Naive thymus-derived CD8-positive, alpha-beta T cell (primary cell): Measurements from ENCODE around the gene RFX1. TPM values are rescaled to one million over a fixed set of nuclear protein-coding genes. Genes with fewer than 3 reads are reported as not detected.
"Not testable (repeated sequence)": the region's sequence is repeated elsewhere in the genome, so short reads cannot be mapped to it uniquely, and the experiment has no call there.

Source experiments
- ATAC-seq, 2 donors: fragments of 150-1000 bp; cut with Tn5 transposase in 1 of 2; sonication (Bioruptor Pico), chemical (Tn5 transposase) in 1 of 2; 1 replicate in 1 of 2; 2 replicates in 1 of 2; pipeline ENCODE4 v1.10.0; 2021; ENCODE audit warnings: mild to moderate bottlenecking in 2 of 2, moderate library complexity in 2 of 2
- POLR2A ChIA-PET: fragments of 350-600 bp; sonication (Branson Sonifier 250); formaldehyde crosslinking; loops from one replicate; lab custom pipeline; 2021; ENCODE audit warnings: antibody characterized with exemption; lab: Charles Lee
- DNase-seq, 10 donors: peaks; one replicate each; pipeline versions ENCODE4 v3.0.0 to v3.0.0-alpha.2; 2020 to 2022
- H3K27ac Mint-ChIP-seq, 10 donors: one replicate each; pipeline ENCODE4 v1.8.0; 2020 to 2022; ENCODE audit warnings: mild to moderate bottlenecking in 10 of 10, mixed read lengths in 10 of 10, moderate library complexity in 4 of 10, inconsistent platforms in 1 of 10
- H3K27me3 Mint-ChIP-seq, 5 donors: one replicate each; pipeline ENCODE4 v1.8.0; 2021 to 2022; ENCODE audit warnings: mixed read lengths in 5 of 5
- H3K36me3 Mint-ChIP-seq, 3 donors: one replicate each; pipeline ENCODE4 v1.8.0; 2020 to 2022; ENCODE audit warnings: mixed read lengths in 3 of 3, mild to moderate bottlenecking in 2 of 3, inconsistent platforms in 1 of 3
- H3K4me1 Mint-ChIP-seq, 4 donors: one replicate each; pipeline ENCODE4 v1.8.0; 2021 to 2022; ENCODE audit warnings: mixed read lengths in 4 of 4
- H3K4me3 Mint-ChIP-seq, 10 donors: one replicate each; pipeline ENCODE4 v1.8.0; 2020 to 2022; ENCODE audit warnings: mild to moderate bottlenecking in 10 of 10, mixed read lengths in 10 of 10, moderate library complexity in 6 of 10, inconsistent platforms in 1 of 10
- H3K9me3 Mint-ChIP-seq, 9 donors: one replicate each; pipeline ENCODE4 v1.8.0; 2020 to 2022; ENCODE audit warnings: mixed read lengths in 9 of 9, mild to moderate bottlenecking in 3 of 9, inconsistent platforms in 1 of 9, moderate library complexity in 1 of 9
- polyA plus RNA-seq, 3 donors: library from polyadenylated mRNA; unstranded; fragments of 300-500 nt; fragmentation: Illumina TruSeq; gene quantifications; one replicate each; pipeline ENCODE4 v1.2.3, GENCODE V29; 2021
- total RNA-seq, 8 experiments: library from RNA in 2 of 8; stranded (reverse) in 2 of 8; gene quantifications; one replicate each; pipeline ENCODE4 v1.2.3 and lab custom pipeline; 2021 to 2026

RFX1 gene
- total and polyA plus RNA-seq, 5 experiments from 2014 or later: 0.84 to 18.8 (median 1.1) TPM

DNA sequence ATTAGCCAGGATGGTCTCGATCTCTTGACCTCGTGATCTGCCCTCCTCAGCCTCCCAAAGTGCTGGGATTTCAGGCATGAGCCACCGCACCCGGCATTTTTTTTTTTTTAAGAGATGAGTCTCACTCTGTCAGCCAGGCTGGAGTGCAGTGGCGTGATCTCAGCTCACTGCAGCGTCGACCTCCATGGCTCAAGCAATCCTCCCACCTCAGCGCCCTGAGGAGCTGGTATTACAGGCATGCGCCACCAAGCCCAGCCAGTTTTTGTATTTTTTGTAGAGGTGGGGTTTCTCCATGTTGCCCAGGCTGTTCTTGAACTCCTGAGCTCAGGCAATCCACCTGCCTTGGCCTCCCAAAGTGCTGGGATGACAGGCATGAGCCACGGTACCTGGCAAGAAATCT is 41.7 kb upstream of the RFX1 start:
- ATAC-seq, H3K27me3 Mint-ChIP-seq, H3K27ac Mint-ChIP-seq, H3K4me3 Mint-ChIP-seq, H3K9me3 Mint-ChIP-seq, DNase-seq: not testable (repeated sequence)
- POLR2A ChIA-PET: interaction anchor here (0.7 to 1.7 kb wide), 6 partner anchors 16 to 167 kb away, joined by 3 to 5 read pairs (median 4); partner anchors contain the start of genes DCAF15, IL27RA and RFX1
- Mint-ChIP-seq H3K4me1 (peaks cover 3 to 13% (median 9%) of the 10 kb centered on the region in 4 donors), H3K36me3 (peaks cover 0 to 87% (median 25%) of the 10 kb centered on the region in 3 donors)

DNA sequence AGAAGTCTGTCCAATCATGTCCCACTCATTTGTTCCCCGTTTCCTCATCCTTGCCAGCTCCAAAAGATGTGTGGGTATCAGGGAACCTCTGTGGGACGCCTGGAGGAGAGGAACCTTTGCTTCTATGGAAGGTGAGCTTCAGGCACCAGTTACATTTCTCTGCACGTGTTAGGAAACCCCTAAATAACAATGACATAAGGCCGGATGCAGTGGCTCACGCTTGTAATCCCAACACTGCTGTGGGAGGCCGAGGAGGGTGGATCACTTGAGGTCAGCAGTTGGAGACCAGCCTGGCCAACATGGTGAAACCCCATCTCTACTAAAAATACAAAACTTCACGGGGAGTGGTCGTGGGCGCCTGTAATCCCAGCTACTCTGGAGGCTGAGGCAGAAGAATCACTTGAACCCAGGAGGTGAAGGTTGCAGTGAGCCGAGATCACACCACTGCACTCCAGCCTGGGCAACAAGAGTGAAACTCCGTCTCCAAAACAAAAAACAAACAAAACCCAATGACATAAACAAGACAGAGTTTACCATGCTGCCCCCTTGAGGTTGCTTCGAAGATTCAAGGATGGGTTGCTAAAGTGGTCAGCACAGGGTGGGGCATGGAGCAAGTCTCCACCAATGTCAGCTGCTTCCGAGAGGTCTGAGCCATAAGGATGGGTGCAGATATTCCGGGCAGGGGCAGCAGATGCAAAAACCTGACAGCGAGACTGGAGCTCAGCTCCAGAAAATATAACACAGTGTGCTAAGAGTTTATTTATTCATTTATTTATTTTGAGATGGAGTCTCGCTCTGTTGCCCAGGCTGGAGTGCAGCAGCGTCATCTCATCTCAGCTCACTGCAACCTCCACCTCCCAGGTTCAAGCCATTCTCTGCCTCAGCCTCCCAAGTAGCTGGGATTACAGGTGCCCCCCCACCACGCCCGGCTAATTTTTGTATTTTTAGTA is 36.8 kb upstream of the RFX1 start:
- POLR2A ChIA-PET: interaction anchor here (0.7 to 1.5 kb wide), 4 partner anchors 11 to 164 kb away, joined by 3 to 7 read pairs (median 4); partner anchors contain the start of gene IL27RA
- Mint-ChIP-seq H3K4me1 (peaks cover 2 to 25% (median 14%) of the 10 kb centered on the region in 4 donors), H3K27ac (peak overlapping the region; percentile 72 to 95 (median 87)), H3K4me3 (peak overlapping the region in 1 of 10 donors; percentile 48), H3K36me3 (peaks cover 0 to 88% (median 6%) of the 10 kb centered on the region in 3 donors)
- not testable (repeated sequence) for H3K27me3 Mint-ChIP-seq, H3K9me3 Mint-ChIP-seq
- DNase-seq (peak in 7 of 10 donors; percentile 24 to 48 (median 37)), ATAC-seq (peak; percentile 54 to 70)

DNA sequence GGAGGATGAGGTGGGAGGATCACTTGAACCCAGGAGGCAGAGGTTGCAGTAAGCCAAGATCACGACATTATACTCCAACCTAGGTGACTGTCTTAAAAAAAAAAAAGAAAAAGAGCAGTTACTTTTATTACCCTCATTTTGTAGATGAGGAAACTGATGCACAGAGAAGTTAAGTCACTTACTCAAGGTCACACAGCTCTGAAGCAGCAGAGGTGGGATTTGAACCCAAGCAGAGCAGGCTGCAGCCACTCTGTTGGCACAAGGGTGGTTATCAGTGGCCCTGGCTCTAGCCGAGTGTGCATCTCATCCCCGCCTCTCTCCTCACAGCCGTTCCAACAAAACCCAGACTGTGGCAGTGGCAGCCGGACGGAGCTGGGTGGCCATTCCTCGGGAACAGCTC is 33.1 kb upstream of the RFX1 start:
- ATAC-seq (no peak), DNase-seq (no peak)
- peak overlapping the region in 5 of 10 donors; percentile 29 to 78 (median 58) for H3K27ac Mint-ChIP-seq
- H3K4me3 Mint-ChIP-seq: no peak overlapping the region
- POLR2A ChIA-PET: interaction anchor here (0.7 kb wide), 1 partner anchor 10 kb away, joined by 4 read pairs; no protein-coding TSS in a partner anchor
- H3K27me3 Mint-ChIP-seq: no peaks in the 10 kb centered on the region
- no peaks in the 10 kb centered on the region for H3K9me3 Mint-ChIP-seq
- peaks cover 0 to 85% (median 6%) of the 10 kb centered on the region in 3 donors for H3K36me3 Mint-ChIP-seq
- H3K4me1 Mint-ChIP-seq: peaks cover 3 to 38% (median 19%) of the 10 kb centered on the region in 4 donors

DNA sequence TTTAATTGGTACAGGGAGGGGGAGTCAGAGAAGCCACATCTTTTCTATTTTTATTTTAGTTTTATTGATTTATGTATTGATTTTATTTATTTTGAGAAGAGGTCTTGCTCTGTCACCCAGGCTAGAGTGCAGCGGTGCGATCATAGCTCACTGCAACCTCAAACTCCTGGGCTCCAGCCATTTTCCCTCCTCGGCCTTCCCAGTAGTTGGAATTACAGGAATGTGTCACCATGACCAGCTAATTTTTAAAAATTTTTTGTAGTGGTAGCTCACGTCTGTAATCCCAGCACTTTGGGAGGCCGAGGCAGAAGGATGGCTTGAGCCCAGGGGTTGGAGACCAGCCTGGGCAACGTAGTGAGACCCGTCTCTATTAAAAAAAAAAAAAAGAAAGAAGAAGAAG is 29.6 kb upstream of the RFX1 start:
- POLR2A ChIA-PET: interaction anchor here (0.7 kb wide), 3 partner anchors 46 to 131 kb away, joined by 3 to 6 read pairs (median 5); no protein-coding TSS in a partner anchor
- H3K27ac Mint-ChIP-seq: peak overlapping the region in 5 of 10 donors; percentile 27 to 80 (median 52)

DNA sequence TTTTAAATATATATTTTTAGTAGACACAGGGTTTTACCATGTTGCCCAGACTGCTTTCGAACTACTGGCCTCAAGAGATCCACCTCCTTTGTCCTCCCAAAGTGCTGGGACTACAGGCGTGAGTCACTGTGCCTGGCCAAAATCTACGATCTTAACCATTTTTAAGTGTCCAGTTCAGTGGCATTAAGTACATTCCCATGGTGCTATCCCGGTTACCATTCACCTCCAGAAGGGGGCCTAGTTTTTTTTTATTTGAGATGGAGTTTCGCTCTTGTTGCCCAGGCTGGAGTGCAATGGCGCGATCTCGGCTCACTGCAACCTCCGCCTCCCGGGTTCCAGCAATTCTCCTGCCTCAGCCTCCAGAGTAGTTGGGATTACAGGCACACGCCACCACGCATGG is 29.0 kb upstream of the RFX1 start:
- H3K4me3 Mint-ChIP-seq: peak overlapping the region in 4 of 10 donors; percentile 9 to 41 (median 16)
- ATAC-seq, H3K27me3 Mint-ChIP-seq, DNase-seq, H3K9me3 Mint-ChIP-seq: not testable (repeated sequence)
- H3K27ac Mint-ChIP-seq: peak overlapping the region in 3 of 10 donors; percentile 24 to 52 (median 38)
- H3K36me3 Mint-ChIP-seq: peaks cover 2 to 61% (median 3%) of the 10 kb centered on the region in 3 donors
- POLR2A ChIA-PET: interaction anchor here (0.7 kb wide), 2 partner anchors 50 to 56 kb away, joined by 3 to 5 read pairs; no protein-coding TSS in a partner anchor
- H3K4me1 Mint-ChIP-seq: peaks cover 15 to 52% (median 40%) of the 10 kb centered on the region in 4 donors

More for the DNA sequence above, 29.6 kb upstream of the RFX1 start:
- H3K4me3 Mint-ChIP-seq: no peak overlapping the region
- ATAC-seq: no peak
- H3K27me3 Mint-ChIP-seq: no peaks in the 10 kb centered on the region
- H3K4me1 Mint-ChIP-seq: peaks cover 12 to 46% (median 35%) of the 10 kb centered on the region in 4 donors
- H3K9me3 Mint-ChIP-seq: no peaks in the 10 kb centered on the region
- H3K36me3 Mint-ChIP-seq: peaks cover 2 to 67% (median 3%) of the 10 kb centered on the region in 3 donors
- no peak for DNase-seq

DNA sequence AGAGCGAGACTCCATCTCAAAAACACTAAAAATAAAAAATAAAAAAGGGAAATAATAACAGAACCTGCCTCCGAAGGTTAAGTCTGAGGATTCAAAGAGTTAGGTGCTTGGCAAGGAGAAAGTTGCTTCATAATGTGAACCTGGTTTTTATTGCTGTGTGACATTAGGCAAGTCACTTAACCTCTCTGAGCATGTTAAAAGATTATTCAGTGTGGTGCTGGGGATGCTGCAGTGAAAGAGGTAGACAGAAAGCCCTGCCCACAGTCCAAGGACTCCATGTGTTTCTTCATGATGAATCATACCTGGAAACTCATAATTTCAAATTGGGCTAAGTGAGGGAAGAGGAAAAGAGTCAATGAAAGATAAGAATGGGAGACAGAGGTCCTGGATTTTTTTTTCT is 27.8 kb upstream of the RFX1 start:
- ATAC-seq (no peak), DNase-seq (no peak)
- POLR2A ChIA-PET: interaction anchor here (1.2 to 3.4 kb wide), 2 partner anchors 41 to 77 kb away, joined by 3 to 18 read pairs; no protein-coding TSS in a partner anchor
- peaks cover 17 to 52% (median 43%) of the 10 kb centered on the region in 4 donors for H3K4me1 Mint-ChIP-seq
- H3K4me3 Mint-ChIP-seq: peak overlapping the region; percentile 11 to 77 (median 64)
- no peaks in the 10 kb centered on the region for H3K9me3 Mint-ChIP-seq
- peak overlapping the region in 9 of 10 donors; percentile 58 to 88 (median 73) for H3K27ac Mint-ChIP-seq
- H3K36me3 Mint-ChIP-seq: peaks cover 2 to 51% (median 3%) of the 10 kb centered on the region in 3 donors
- no peaks in the 10 kb centered on the region for H3K27me3 Mint-ChIP-seq

DNA sequence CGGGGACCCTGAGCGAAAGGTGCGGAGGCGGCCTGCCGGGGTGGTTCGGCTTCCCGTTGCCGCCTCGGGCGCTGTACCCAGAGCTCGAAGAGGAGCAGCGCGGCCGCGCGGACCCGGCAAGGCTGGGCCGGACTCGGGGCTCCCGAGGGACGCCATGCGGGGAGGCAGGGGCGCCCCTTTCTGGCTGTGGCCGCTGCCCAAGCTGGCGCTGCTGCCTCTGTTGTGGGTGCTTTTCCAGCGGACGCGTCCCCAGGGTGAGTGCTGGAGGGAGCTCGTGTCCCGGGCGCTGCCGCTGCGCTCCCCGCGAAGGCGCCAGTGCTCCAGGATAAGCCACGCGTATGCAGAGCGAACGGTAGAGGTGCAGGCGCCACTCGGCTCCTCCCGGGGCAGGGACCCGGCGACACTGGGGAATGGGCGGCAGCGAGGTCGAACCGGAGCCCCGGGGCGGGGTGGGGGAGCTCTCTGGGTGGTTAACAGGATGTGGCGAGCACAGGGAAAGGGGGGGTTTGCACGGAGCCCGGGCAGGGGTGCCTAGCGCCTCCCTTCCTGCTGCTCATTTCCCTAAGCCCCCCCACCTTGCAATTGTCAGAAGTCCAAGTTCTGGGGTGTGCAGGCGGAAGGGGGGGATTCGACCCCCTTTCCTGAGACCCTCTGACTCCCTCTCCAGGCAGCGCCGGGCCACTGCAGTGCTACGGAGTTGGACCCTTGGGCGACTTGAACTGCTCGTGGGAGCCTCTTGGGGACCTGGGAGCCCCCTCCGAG is 25.8 kb upstream of the RFX1 start, which contains the start of gene IL27RA:
Gene IL27RA (plus strand): TSS at position 44 of the 762 bp plus-strand sequence. CDS start 111 bp downstream, at position 155.
- peak; percentile 63 to 95 (median 85) for DNase-seq
- peaks cover 2 to 31% (median 3%) of the 10 kb centered on the region in 3 donors for H3K36me3 Mint-ChIP-seq
- POLR2A ChIA-PET: interaction anchor here (0.6 to 7.5 kb wide), 52 partner anchors 10 to 540 kb away, joined by 3 to 143 read pairs (median 5); partner anchors contain the start of genes ADGRE5, ASF1B, BRME1 and CC2D1A

DNA sequence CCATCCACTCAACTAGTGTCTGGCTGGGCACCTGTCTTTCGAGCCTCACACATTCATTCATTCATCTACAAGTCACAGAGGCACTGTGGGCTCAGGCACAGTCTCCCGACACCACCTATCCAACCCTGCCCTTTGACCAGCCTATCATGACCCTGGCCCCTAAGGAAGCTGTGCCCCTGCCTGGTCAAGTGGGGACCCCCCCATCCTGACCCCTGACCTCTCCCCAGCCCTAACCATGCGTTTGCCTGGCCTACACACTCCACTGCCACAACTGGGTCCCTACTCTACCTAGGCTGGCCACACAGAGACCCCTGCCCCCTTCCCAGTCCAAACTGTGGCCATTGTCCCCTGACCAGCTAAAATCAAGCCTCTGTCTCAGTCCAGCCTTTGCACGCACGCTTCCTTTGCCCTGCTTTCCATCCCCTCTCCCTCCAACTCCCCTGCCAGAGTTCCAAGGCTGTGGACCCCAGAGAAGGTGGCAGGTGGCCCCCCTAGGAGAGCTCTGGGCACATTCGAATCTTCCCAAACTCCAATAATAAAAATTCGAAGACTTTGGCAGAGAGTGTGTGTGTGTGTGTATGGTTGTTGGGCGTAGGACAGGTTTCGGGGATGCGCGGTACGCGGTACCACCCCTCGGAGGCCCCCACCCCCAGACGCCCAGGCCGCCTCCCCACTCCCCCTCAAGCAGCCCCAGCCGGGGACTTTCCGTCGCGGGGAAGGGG is 25.0 kb upstream of the RFX1 start:
- Mint-ChIP-seq H3K27me3 (no peaks in the 10 kb centered on the region), H3K9me3 (no peaks in the 10 kb centered on the region), H3K4me3 (peak overlapping the region; percentile 92 to 98 (median 96)), H3K4me1 (peaks cover 20 to 52% (median 36%) of the 10 kb centered on the region in 4 donors), H3K27ac (peak overlapping the region; percentile 90 to 98 (median 97)), H3K36me3 (peaks cover 2 to 24% (median 3%) of the 10 kb centered on the region in 3 donors)
- peak in 6 of 10 donors; percentile 7 to 92 (median 81) for DNase-seq
- POLR2A ChIA-PET: interaction anchor here (0.6 to 7.5 kb wide), 50 partner anchors 9 to 541 kb away, joined by 3 to 143 read pairs (median 5); partner anchors contain the start of genes ADGRE5, ASF1B, BRME1 and CC2D1A
- ATAC-seq: no peak

More for the DNA sequence above, 25.8 kb upstream of the RFX1 start, which contains the start of gene IL27RA:
- H3K27ac Mint-ChIP-seq: peak within 1 kb of the TSS; percentile 90 to 98 (median 97)
- peak; percentile 78 to 81 for ATAC-seq
- peaks cover 20 to 50% (median 40%) of the 10 kb centered on the region in 4 donors for H3K4me1 Mint-ChIP-seq
- H3K27me3 Mint-ChIP-seq: no peaks in the 10 kb centered on the region
- H3K9me3 Mint-ChIP-seq: no peaks in the 10 kb centered on the region
- H3K4me3 Mint-ChIP-seq: peak within 1 kb of the TSS; percentile 92 to 98 (median 96)

DNA sequence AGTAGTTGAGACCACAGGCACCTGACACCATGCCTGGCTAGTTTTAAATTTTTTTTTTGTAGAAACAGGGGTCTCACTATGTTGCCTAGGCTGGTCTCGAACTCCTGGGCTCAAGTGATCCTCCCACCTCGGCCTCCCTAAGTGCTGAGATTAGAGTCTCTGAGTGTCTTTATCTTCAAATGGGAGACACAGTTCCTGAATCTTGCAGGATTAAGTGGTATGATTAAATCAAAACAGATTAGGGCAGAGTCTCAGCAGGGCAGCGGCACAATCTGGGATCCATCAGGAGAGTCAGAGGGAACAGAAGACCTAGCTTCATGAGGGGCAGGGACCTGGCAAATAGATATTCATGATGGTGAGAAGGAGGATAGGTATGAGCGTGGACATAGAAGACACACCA is 22.8 kb upstream of the RFX1 start:
- peaks cover 16 to 49% (median 30%) of the 10 kb centered on the region in 4 donors for H3K4me1 Mint-ChIP-seq
- H3K27ac Mint-ChIP-seq: peak overlapping the region in 8 of 10 donors; percentile 24 to 90 (median 74)
- no peaks in the 10 kb centered on the region for H3K9me3 Mint-ChIP-seq
- ATAC-seq (no peak), DNase-seq (no peak)
- POLR2A ChIA-PET: interaction anchor here (0.6 to 7.5 kb wide), 4 partner anchors 24 to 53 kb away, joined by 3 to 143 read pairs (median 4); partner anchors contain the start of gene RFX1
- H3K4me3 Mint-ChIP-seq: peak overlapping the region in 2 of 10 donors; percentile 23 to 35
- peaks cover 0 to 7% (median under 1%) of the 10 kb centered on the region in 3 donors for H3K36me3 Mint-ChIP-seq
- H3K27me3 Mint-ChIP-seq: no peaks in the 10 kb centered on the region

DNA sequence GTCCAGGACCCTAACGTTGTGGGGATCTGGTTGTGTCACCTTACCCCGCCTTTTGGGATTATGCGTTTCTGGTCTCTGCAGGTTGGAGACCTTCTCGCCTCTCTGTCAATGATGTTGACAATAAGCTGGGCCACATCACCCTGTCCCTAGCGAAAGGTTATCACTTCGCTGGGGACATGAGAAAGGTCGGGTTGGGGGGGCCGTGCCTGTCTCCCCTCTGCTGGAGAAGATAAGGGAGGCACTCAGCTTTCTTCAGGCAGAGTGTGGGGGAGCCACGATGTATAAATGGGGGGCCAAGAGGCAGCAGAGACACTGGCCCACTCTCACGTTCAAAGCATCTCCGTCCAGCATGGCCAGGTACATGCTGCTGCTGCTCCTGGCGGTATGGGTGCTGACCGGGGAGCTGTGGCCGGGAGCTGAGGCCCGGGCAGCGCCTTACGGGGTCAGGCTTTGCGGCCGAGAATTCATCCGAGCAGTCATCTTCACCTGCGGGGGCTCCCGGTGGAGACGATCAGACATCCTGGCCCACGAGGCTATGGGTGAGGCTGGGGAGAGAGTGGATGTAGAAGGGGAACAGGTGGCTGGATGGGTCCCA is 21.8 kb upstream of the RFX1 start, which contains the start of gene RLN3:
Gene RLN3 (plus strand): TSS at position 293 of the 595 bp plus-strand sequence. CDS start 57 bp downstream, at position 350.
- DNase-seq: no peak
- Mint-ChIP-seq H3K4me3 (peak within 1 kb of the TSS in 2 of 10 donors; percentile 23 to 35), H3K4me1 (peaks cover 16 to 53% (median 34%) of the 10 kb centered on the region in 4 donors), H3K9me3 (no peaks in the 10 kb centered on the region), H3K36me3 (peaks cover 0 to 3% (median 0%) of the 10 kb centered on the region in 3 donors), H3K27ac (peak within 1 kb of the TSS; percentile 24 to 90 (median 74)), H3K27me3 (no peaks in the 10 kb centered on the region)
- POLR2A ChIA-PET: interaction anchor here (0.6 to 7.5 kb wide), 4 partner anchors 23 to 56 kb away, joined by 3 to 143 read pairs (median 4); partner anchors contain the start of gene RFX1
- no peak for ATAC-seq
